GM21360 (cell line): ENCODE measurements around the gene ARL10.

Experiments used
- ATAC-seq: cut with Tn5 transposase; IDR thresholded peaks from one replicate; pipeline ENCODE4 v1.9.1; 2021; ENCODE audit warnings: mild to moderate bottlenecking, moderate library complexity; ENCODE audit not compliant: unreplicated experiment

The ARL10 gene

GRCh38 chr5:176410486-176411180 is 45.3 kb downstream of the ARL10 start:
- ATAC-seq, result no peak

- no peak for ATAC-seq
These were observed 47.4 kb downstream of the ARL10 start for GRCh38 chr5:176412517-176413254.

GRCh38 chr5:176413255-176413565 is 47.9 kb downstream of the ARL10 start:
- no peak for ATAC-seq

- no peak for ATAC-seq
These were observed 48.5 kb downstream of the ARL10 start for GRCh38 chr5:176413709-176414191.

- no peak for ATAC-seq
These were observed 49.4 kb downstream of the ARL10 start for GRCh38 chr5:176414704-176415103.

- ATAC-seq, result no peak
These were observed 50.1 kb downstream of the ARL10 start for GRCh38 chr5:176415240-176415951.

GRCh38 chr5:176415952-176416924 is 51.0 kb downstream of the ARL10 start, which contains the start of gene CLTB:
CLTB (minus strand) TSS chr5:176416539; CDS start chr5:176416363, 176 bp downstream.
- peak; percentile 86 for ATAC-seq

GRCh38 chr5:176416965-176417364 is 51.7 kb downstream of the ARL10 start:
- no peak for ATAC-seq

- no peak for ATAC-seq
These were observed 53.0 kb downstream of the ARL10 start for GRCh38 chr5:176418251-176418650.

- ATAC-seq, result no peak
These were observed 54.8 kb downstream of the ARL10 start for GRCh38 chr5:176420086-176420485.

GRCh38 chr5:176420972-176421544 is 55.8 kb downstream of the ARL10 start:
- no peak for ATAC-seq

GRCh38 chr5:176424181-176424580 is 58.9 kb downstream of the ARL10 start:
- ATAC-seq, result no peak

- ATAC-seq, result no peak
These were observed 59.9 kb downstream of the ARL10 start for GRCh38 chr5:176425138-176425537.

- ATAC-seq, result no peak
These were observed 60.5 kb downstream of the ARL10 start for GRCh38 chr5:176425791-176426190.

GRCh38 chr5:176426876-176427275 is 61.6 kb downstream of the ARL10 start:
- no peak for ATAC-seq

GRCh38 chr5:176427971-176428370 is 62.7 kb downstream of the ARL10 start:
- ATAC-seq, result no peak

- ATAC-seq, result no peak
These were observed 64.7 kb downstream of the ARL10 start for GRCh38 chr5:176429972-176430371.
